ENCODE results near the gene SCAF4.
A peak's percentile ranks its signal among the peaks of the same experiment; 100 is the strongest.
"Not testable (repeated sequence)": the region's sequence is repeated elsewhere in the genome, so short reads cannot be mapped to it uniquely, and the experiment has no call there.

Gene SCAF4

DNA sequence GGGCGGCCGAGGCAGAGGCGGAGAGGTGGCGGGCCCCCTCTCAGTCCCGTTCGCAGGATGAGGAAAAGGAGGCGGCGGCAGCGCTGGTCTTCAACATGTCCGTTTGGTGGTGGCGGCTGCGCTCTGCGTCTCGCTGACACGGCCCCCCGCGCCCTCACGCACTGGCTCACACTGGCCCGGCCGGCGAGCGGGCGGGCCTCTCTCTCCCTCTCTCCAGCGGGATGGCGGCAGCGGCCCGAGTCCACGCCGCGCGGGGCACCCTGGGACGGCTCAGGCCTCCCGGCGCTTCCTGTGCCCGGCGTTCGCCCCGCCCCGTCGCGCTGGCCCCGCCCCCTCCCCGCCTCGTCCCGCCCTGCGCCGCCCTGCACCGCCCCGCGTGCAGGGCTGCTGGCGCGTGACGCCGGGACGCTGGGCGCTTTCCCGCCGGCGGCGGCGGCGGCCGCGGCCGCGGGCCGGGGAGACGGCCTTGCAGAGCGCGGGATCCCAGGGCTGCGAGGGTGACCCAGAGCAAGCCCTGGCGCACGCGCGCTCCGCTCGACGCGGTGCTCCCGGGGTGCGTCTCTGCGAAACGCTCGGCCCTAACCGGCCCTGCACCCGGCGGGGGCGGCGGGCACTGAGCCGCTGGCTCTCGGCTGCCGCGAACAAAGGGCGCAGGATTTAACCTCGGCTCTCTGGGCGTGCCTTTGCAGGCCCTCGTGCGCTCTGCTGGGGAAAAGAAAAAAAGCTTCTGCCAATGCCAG, at the start of gene SCAF4:
SCAF4 (minus strand) TSS at position 262 of the 740 bp plus-strand sequence. CDS start 426 bp downstream, outside the sequence.
- Histone ChIP-seq H3K27ac (ENCODE audit: low read length) (peak within 1 kb of the TSS; percentile 87), H3K27me3 (ENCODE audit: control insufficient read depth in 1 of 2, insufficient read depth in 2 of 2, low read length in 2 of 2) (no peaks in the 10 kb centered on the region), H3K36me3 (ENCODE audit: control insufficient read depth in 2 of 2, insufficient read depth in 2 of 2, low read length in 2 of 2) (no peaks in the 10 kb centered on the region), H3K4me3 (ENCODE audit: low read length in 2 of 2) (peak within 1 kb of the TSS; percentile 74 to 83), H3K9me3 (ENCODE audit: control insufficient read depth in 2 of 2, low read length in 2 of 2) (no peaks in the 10 kb centered on the region), H3K4me1 (ENCODE audit: control insufficient read depth, insufficient read depth, low read length) (peaks cover 22% of the 10 kb centered on the region), H3K9ac (ENCODE audit: low read length in 2 of 2) (peak within 1 kb of the TSS; percentile 82 to 84)

DNA sequence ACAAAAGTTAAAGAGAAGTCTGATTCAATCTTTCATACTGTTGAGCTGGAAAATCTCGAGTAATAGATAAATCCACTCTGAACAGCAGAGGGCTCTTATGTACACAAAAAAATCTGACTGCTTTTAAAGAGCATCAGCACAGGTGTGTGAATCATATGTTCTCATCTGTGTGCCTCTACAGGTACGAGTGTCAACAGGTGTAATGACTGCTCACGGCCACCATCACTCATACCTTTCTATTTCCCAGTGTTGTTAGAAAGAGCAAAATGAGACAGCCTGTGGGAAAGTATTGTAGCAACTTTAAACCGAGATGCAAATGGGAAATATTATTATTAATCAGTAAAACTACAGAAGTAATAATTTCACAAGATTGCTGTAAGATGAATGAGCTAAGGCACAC, 49.0 kb upstream of the SCAF4 start:
- Histone ChIP-seq H3K27ac (ENCODE audit: low read length) (no peak overlapping the region), H3K4me1 (ENCODE audit: control insufficient read depth, insufficient read depth, low read length) (no peaks in the 10 kb centered on the region), H3K9me3 (ENCODE audit: control insufficient read depth in 2 of 2, low read length in 2 of 2) (no peaks in the 10 kb centered on the region), H3K4me3 (ENCODE audit: low read length in 2 of 2) (no peak overlapping the region), H3K36me3 (ENCODE audit: control insufficient read depth in 2 of 2, insufficient read depth in 2 of 2, low read length in 2 of 2) (no peaks in the 10 kb centered on the region), H3K27me3 (ENCODE audit: control insufficient read depth in 1 of 2, insufficient read depth in 2 of 2, low read length in 2 of 2) (no peaks in the 10 kb centered on the region), H3K9ac (ENCODE audit: low read length in 2 of 2) (no peak overlapping the region)

GRCh38 chr21:31778546-31778945, 46.6 kb upstream of the SCAF4 start:
- Histone ChIP-seq H3K36me3 (ENCODE audit: control insufficient read depth in 2 of 2, insufficient read depth in 2 of 2, low read length in 2 of 2) (no peaks in the 10 kb centered on the region), H3K9me3 (ENCODE audit: control insufficient read depth in 2 of 2, low read length in 2 of 2) (no peaks in the 10 kb centered on the region), H3K9ac (ENCODE audit: low read length in 2 of 2) (no peak overlapping the region), H3K4me1 (ENCODE audit: control insufficient read depth, insufficient read depth, low read length) (no peaks in the 10 kb centered on the region), H3K4me3 (ENCODE audit: low read length in 2 of 2) (no peak overlapping the region), H3K27me3 (ENCODE audit: control insufficient read depth in 1 of 2, insufficient read depth in 2 of 2, low read length in 2 of 2) (no peaks in the 10 kb centered on the region), H3K27ac (ENCODE audit: low read length) (no peak overlapping the region)

- no peaks in the 10 kb centered on the region for H3K4me1 ChIP-seq (ENCODE audit: control insufficient read depth, insufficient read depth, low read length)
- H3K27ac ChIP-seq (ENCODE audit: low read length) = no peak overlapping the region
- H3K9me3 ChIP-seq (ENCODE audit: control insufficient read depth in 2 of 2, low read length in 2 of 2) = no peaks in the 10 kb centered on the region
- H3K36me3 ChIP-seq (ENCODE audit: control insufficient read depth in 2 of 2, insufficient read depth in 2 of 2, low read length in 2 of 2) = no peaks in the 10 kb centered on the region
- no peak overlapping the region for H3K9ac ChIP-seq (ENCODE audit: low read length in 2 of 2)
- H3K27me3 ChIP-seq (ENCODE audit: control insufficient read depth in 1 of 2, insufficient read depth in 2 of 2, low read length in 2 of 2) = no peaks in the 10 kb centered on the region
- no peak overlapping the region for H3K4me3 ChIP-seq (ENCODE audit: low read length in 2 of 2)
Measured at GRCh38 chr21:31777857-31778256, 45.9 kb upstream of the SCAF4 start.

DNA sequence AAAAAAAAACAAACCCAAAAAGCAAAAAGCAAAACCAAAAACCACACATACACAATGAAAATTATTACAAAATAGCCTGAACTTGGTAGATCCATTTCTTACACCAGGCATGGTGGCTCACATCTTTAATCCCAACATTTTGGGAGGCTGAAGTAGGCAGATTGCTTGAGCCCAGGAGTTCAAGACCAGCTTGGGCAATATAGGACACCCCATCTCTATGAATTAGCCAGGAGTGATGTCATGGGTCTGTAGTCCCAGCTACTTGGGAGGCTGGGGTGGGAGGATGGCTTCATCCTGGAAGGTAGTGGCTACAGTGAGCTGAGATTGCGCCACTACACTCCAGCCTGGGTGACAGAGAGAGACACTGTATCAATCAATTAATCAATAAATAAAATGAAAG, 42.1 kb upstream of the SCAF4 start:
- Histone ChIP-seq H3K27me3 (ENCODE audit: control insufficient read depth in 1 of 2, insufficient read depth in 2 of 2, low read length in 2 of 2) (no peaks in the 10 kb centered on the region), H3K9ac (ENCODE audit: low read length in 2 of 2) (no peak overlapping the region), H3K36me3 (ENCODE audit: control insufficient read depth in 2 of 2, insufficient read depth in 2 of 2, low read length in 2 of 2) (no peaks in the 10 kb centered on the region), H3K27ac (ENCODE audit: low read length) (no peak overlapping the region), H3K4me1 (ENCODE audit: control insufficient read depth, insufficient read depth, low read length) (no peaks in the 10 kb centered on the region), H3K4me3 (ENCODE audit: low read length in 2 of 2) (no peak overlapping the region), H3K9me3 (ENCODE audit: control insufficient read depth in 2 of 2, low read length in 2 of 2) (no peaks in the 10 kb centered on the region)

- Histone ChIP-seq H3K9me3 (ENCODE audit: control insufficient read depth in 2 of 2, low read length in 2 of 2) (no peaks in the 10 kb centered on the region), H3K27ac (ENCODE audit: low read length) (no peak overlapping the region), H3K9ac (ENCODE audit: low read length in 2 of 2) (no peak overlapping the region), H3K4me3 (ENCODE audit: low read length in 2 of 2) (no peak overlapping the region), H3K4me1 (ENCODE audit: control insufficient read depth, insufficient read depth, low read length) (no peaks in the 10 kb centered on the region), H3K27me3 (ENCODE audit: control insufficient read depth in 1 of 2, insufficient read depth in 2 of 2, low read length in 2 of 2) (no peaks in the 10 kb centered on the region), H3K36me3 (ENCODE audit: control insufficient read depth in 2 of 2, insufficient read depth in 2 of 2, low read length in 2 of 2) (no peaks in the 10 kb centered on the region)
Measured at GRCh38 chr21:31772674-31773555, 41.0 kb upstream of the SCAF4 start.

GRCh38 chr21:31771685-31772084, 39.8 kb upstream of the SCAF4 start:
- H3K27ac ChIP-seq (ENCODE audit: low read length) = no peak overlapping the region
- H3K4me1 ChIP-seq (ENCODE audit: control insufficient read depth, insufficient read depth, low read length) = no peaks in the 10 kb centered on the region

DNA sequence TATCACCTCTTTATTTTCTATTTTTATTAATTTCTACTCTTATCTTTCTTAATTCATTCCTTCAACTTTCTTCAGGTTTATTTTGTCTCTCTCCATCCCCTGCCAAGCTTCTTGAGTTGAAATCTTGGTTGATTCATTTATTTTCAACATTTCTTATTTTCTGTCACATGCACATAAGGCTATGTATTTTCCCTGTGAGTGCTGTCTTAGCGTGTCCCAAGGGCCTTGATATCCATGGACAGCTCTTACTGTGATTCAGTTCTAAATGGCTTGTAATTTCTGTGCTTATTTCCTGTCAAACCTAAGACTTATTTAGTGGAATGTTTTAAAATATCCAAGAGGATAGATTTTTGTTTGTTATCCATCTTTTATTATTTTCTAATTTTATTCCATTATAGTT, 36.8 kb upstream of the SCAF4 start:
- Histone ChIP-seq H3K27ac (ENCODE audit: low read length) (no peak overlapping the region), H3K4me3 (ENCODE audit: low read length in 2 of 2) (no peak overlapping the region), H3K9me3 (ENCODE audit: control insufficient read depth in 2 of 2, low read length in 2 of 2) (no peaks in the 10 kb centered on the region), H3K9ac (ENCODE audit: low read length in 2 of 2) (no peak overlapping the region), H3K4me1 (ENCODE audit: control insufficient read depth, insufficient read depth, low read length) (no peaks in the 10 kb centered on the region), H3K27me3 (ENCODE audit: control insufficient read depth in 1 of 2, insufficient read depth in 2 of 2, low read length in 2 of 2) (no peaks in the 10 kb centered on the region), H3K36me3 (ENCODE audit: control insufficient read depth in 2 of 2, insufficient read depth in 2 of 2, low read length in 2 of 2) (no peaks in the 10 kb centered on the region)

More at GRCh38 chr21:31771685-31772084, 39.8 kb upstream of the SCAF4 start:
- Histone ChIP-seq H3K9me3 (ENCODE audit: control insufficient read depth in 2 of 2, low read length in 2 of 2) (no peaks in the 10 kb centered on the region), H3K36me3 (ENCODE audit: control insufficient read depth in 2 of 2, insufficient read depth in 2 of 2, low read length in 2 of 2) (no peaks in the 10 kb centered on the region), H3K9ac (ENCODE audit: low read length in 2 of 2) (no peak overlapping the region), H3K27me3 (ENCODE audit: control insufficient read depth in 1 of 2, insufficient read depth in 2 of 2, low read length in 2 of 2) (no peaks in the 10 kb centered on the region), H3K4me3 (ENCODE audit: low read length in 2 of 2) (no peak overlapping the region)

- Histone ChIP-seq H3K27me3 (ENCODE audit: control insufficient read depth in 1 of 2, insufficient read depth in 2 of 2, low read length in 2 of 2) (no peaks in the 10 kb centered on the region), H3K9ac (ENCODE audit: low read length in 2 of 2) (no peak overlapping the region), H3K4me1 (ENCODE audit: control insufficient read depth, insufficient read depth, low read length) (no peaks in the 10 kb centered on the region), H3K9me3 (ENCODE audit: control insufficient read depth in 2 of 2, low read length in 2 of 2) (no peaks in the 10 kb centered on the region), H3K27ac (ENCODE audit: low read length) (no peak overlapping the region), H3K36me3 (ENCODE audit: control insufficient read depth in 2 of 2, insufficient read depth in 2 of 2, low read length in 2 of 2) (no peaks in the 10 kb centered on the region), H3K4me3 (ENCODE audit: low read length in 2 of 2) (no peak overlapping the region)
Measured at GRCh38 chr21:31766899-31767298, 35.0 kb upstream of the SCAF4 start.

GRCh38 chr21:31765850-31766249, 33.9 kb upstream of the SCAF4 start:
- H3K9me3 ChIP-seq (ENCODE audit: control insufficient read depth in 2 of 2, low read length in 2 of 2); H3K4me1 ChIP-seq (ENCODE audit: control insufficient read depth, insufficient read depth, low read length); H3K9ac ChIP-seq (ENCODE audit: low read length in 2 of 2); H3K27me3 ChIP-seq (ENCODE audit: control insufficient read depth in 1 of 2, insufficient read depth in 2 of 2, low read length in 2 of 2); H3K4me3 ChIP-seq (ENCODE audit: low read length in 2 of 2); H3K27ac ChIP-seq (ENCODE audit: low read length); H3K36me3 ChIP-seq (ENCODE audit: control insufficient read depth in 2 of 2, insufficient read depth in 2 of 2, low read length in 2 of 2): not testable (repeated sequence)

GRCh38 chr21:31760931-31761330, 29.0 kb upstream of the SCAF4 start:
- H3K4me3 ChIP-seq (ENCODE audit: low read length in 2 of 2) = no peak overlapping the region
- no peak overlapping the region for H3K27ac ChIP-seq (ENCODE audit: low read length)
- H3K9me3 ChIP-seq (ENCODE audit: control insufficient read depth in 2 of 2, low read length in 2 of 2) = no peaks in the 10 kb centered on the region
- H3K4me1 ChIP-seq (ENCODE audit: control insufficient read depth, insufficient read depth, low read length) = no peaks in the 10 kb centered on the region
- no peaks in the 10 kb centered on the region for H3K27me3 ChIP-seq (ENCODE audit: control insufficient read depth in 1 of 2, insufficient read depth in 2 of 2, low read length in 2 of 2)
- no peaks in the 10 kb centered on the region for H3K36me3 ChIP-seq (ENCODE audit: control insufficient read depth in 2 of 2, insufficient read depth in 2 of 2, low read length in 2 of 2)
- no peak overlapping the region for H3K9ac ChIP-seq (ENCODE audit: low read length in 2 of 2)
